Lower leg skin (tissue), 3 donors: ENCODE measurements around the gene ZMYND15.

Experiments
- POLR2A ChIP-seq, 2 donors: fragments of 450-650 bp; IDR thresholded peaks; one replicate each; pipeline ENCODE4 v1.6.1; 2016 to 2017; ENCODE audit warnings: antibody characterized with exemption in 2 of 2, mild to moderate bottlenecking in 1 of 2, moderate library complexity in 1 of 2
- TF ChIP-seq, protein P1 (sequence below), 3 donors: fragments of 450-650 bp; IDR thresholded peaks; one replicate each; pipeline ENCODE4 v1.5.1; 2016; ENCODE audit warnings: antibody characterized with exemption in 3 of 3, mild to moderate bottlenecking in 3 of 3, moderate library complexity in 2 of 3

- TF ChIP-seq, protein P1, sequence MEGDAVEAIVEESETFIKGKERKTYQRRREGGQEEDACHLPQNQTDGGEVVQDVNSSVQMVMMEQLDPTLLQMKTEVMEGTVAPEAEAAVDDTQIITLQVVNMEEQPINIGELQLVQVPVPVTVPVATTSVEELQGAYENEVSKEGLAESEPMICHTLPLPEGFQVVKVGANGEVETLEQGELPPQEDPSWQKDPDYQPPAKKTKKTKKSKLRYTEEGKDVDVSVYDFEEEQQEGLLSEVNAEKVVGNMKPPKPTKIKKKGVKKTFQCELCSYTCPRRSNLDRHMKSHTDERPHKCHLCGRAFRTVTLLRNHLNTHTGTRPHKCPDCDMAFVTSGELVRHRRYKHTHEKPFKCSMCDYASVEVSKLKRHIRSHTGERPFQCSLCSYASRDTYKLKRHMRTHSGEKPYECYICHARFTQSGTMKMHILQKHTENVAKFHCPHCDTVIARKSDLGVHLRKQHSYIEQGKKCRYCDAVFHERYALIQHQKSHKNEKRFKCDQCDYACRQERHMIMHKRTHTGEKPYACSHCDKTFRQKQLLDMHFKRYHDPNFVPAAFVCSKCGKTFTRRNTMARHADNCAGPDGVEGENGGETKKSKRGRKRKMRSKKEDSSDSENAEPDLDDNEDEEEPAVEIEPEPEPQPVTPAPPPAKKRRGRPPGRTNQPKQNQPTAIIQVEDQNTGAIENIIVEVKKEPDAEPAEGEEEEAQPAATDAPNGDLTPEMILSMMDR (IDR thresholded peaks at IDR 0.05) = no peak
- TF ChIP-seq POLR2A (IDR thresholded peaks at IDR 0.05) = no peak
These were observed 31.2 kb upstream of the ZMYND15 start for GRCh38 chr17:4708436-4708835.
